ENCODE data around the gene SYTL3. TPM values are rescaled to one million over a fixed set of nuclear protein-coding genes. Genes with fewer than 3 reads are reported as not detected.

SYTL3 gene
- total and polyA plus RNA-seq, 2 donors from 2014 or later: 3.1 to 16.0 TPM

- Histone ChIP-seq H3K27me3 (ENCODE audit: control insufficient read depth, insufficient read depth, low read length) (no peaks in the 10 kb centered on the region), H3K9me3 (ENCODE audit: control insufficient read depth in 2 of 3, insufficient read depth in 1 of 3, low read length in 3 of 3) (no peaks in the 10 kb centered on the region), H3K4me3 (ENCODE audit: low read length in 3 of 3) (no peak overlapping the region), H3K4me1 (ENCODE audit: control insufficient read depth in 2 of 3, insufficient read depth in 2 of 3, low read depth in 1 of 3, low read length in 3 of 3) (peaks cover 0 to 6% (median 0%) of the 10 kb centered on the region in 3 donors), H3K36me3 (ENCODE audit: control insufficient read depth in 2 of 3, insufficient read depth in 3 of 3, low read length in 3 of 3) (no peaks in the 10 kb centered on the region), H3K27ac (ENCODE audit: low read depth in 2 of 2, low read length in 2 of 2) (no peak overlapping the region), H3K9ac (ENCODE audit: low read length in 3 of 3) (no peak overlapping the region)
- DNase-seq (no peak), FAIRE-seq (no peak)
- intact Hi-C loops (cut with DNase I): no loop called here
- TF ChIP-seq CTCF (IDR thresholded peaks at IDR 0.05; ENCODE audit: borderline replicate concordance, extremely low read depth, insufficient read depth): no peak
Observed at GRCh38 chr6:158680015-158680414, 30.2 kb downstream of the SYTL3 start.

- Histone ChIP-seq H3K27me3 (ENCODE audit: control insufficient read depth, insufficient read depth, low read length) (no peaks in the 10 kb centered on the region), H3K9ac (ENCODE audit: low read length in 3 of 3) (no peak overlapping the region), H3K4me3 (ENCODE audit: low read length in 3 of 3) (no peak overlapping the region), H3K36me3 (ENCODE audit: control insufficient read depth in 2 of 3, insufficient read depth in 3 of 3, low read length in 3 of 3) (no peaks in the 10 kb centered on the region), H3K4me1 (ENCODE audit: control insufficient read depth in 2 of 3, insufficient read depth in 2 of 3, low read depth in 1 of 3, low read length in 3 of 3) (peaks cover 0 to 6% (median 0%) of the 10 kb centered on the region in 3 donors), H3K9me3 (ENCODE audit: control insufficient read depth in 2 of 3, insufficient read depth in 1 of 3, low read length in 3 of 3) (no peaks in the 10 kb centered on the region), H3K27ac (ENCODE audit: low read depth in 2 of 2, low read length in 2 of 2) (no peak overlapping the region)
- DNase-seq (no peak), FAIRE-seq (no peak)
- TF ChIP-seq CTCF (IDR thresholded peaks at IDR 0.05; ENCODE audit: borderline replicate concordance, extremely low read depth, insufficient read depth): no peak
- intact Hi-C loops (cut with DNase I): no loop called here
Observed at GRCh38 chr6:158680481-158680880, 30.6 kb downstream of the SYTL3 start.

- Histone ChIP-seq H3K4me3 (ENCODE audit: low read length in 3 of 3) (no peak overlapping the region), H3K9me3 (ENCODE audit: control insufficient read depth in 2 of 3, insufficient read depth in 1 of 3, low read length in 3 of 3) (no peaks in the 10 kb centered on the region), H3K4me1 (ENCODE audit: control insufficient read depth in 2 of 3, insufficient read depth in 2 of 3, low read depth in 1 of 3, low read length in 3 of 3) (peaks cover 0 to 6% (median 0%) of the 10 kb centered on the region in 3 donors), H3K36me3 (ENCODE audit: control insufficient read depth in 2 of 3, insufficient read depth in 3 of 3, low read length in 3 of 3) (no peaks in the 10 kb centered on the region), H3K27me3 (ENCODE audit: control insufficient read depth, insufficient read depth, low read length) (no peaks in the 10 kb centered on the region), H3K27ac (ENCODE audit: low read depth in 2 of 2, low read length in 2 of 2) (no peak overlapping the region), H3K9ac (ENCODE audit: low read length in 3 of 3) (no peak overlapping the region)
- FAIRE-seq: no peak
- DNase-seq: no peak
- TF ChIP-seq CTCF (IDR thresholded peaks at IDR 0.05; ENCODE audit: borderline replicate concordance, extremely low read depth, insufficient read depth): no peak
- intact Hi-C loops (cut with DNase I): no loop called here
Observed at GRCh38 chr6:158684311-158684710, 34.5 kb downstream of the SYTL3 start.

- no peaks in the 10 kb centered on the region for H3K36me3 ChIP-seq (ENCODE audit: control insufficient read depth in 2 of 3, insufficient read depth in 3 of 3, low read length in 3 of 3)
- FAIRE-seq: no peak
- no peak for DNase-seq
- no peak overlapping the region for H3K27ac ChIP-seq (ENCODE audit: low read depth in 2 of 2, low read length in 2 of 2)
- H3K4me3 ChIP-seq (ENCODE audit: low read length in 3 of 3): no peak overlapping the region
- no peak for TF ChIP-seq CTCF (IDR thresholded peaks at IDR 0.05; ENCODE audit: borderline replicate concordance, extremely low read depth, insufficient read depth)
- no peak overlapping the region for H3K9ac ChIP-seq (ENCODE audit: low read length in 3 of 3)
- no peaks in the 10 kb centered on the region for H3K9me3 ChIP-seq (ENCODE audit: control insufficient read depth in 2 of 3, insufficient read depth in 1 of 3, low read length in 3 of 3)
- no peaks in the 10 kb centered on the region for H3K27me3 ChIP-seq (ENCODE audit: control insufficient read depth, insufficient read depth, low read length)
- intact Hi-C loops (cut with DNase I): no loop called here
- H3K4me1 ChIP-seq (ENCODE audit: control insufficient read depth in 2 of 3, insufficient read depth in 2 of 3, low read depth in 1 of 3, low read length in 3 of 3): peaks cover 0 to 6% (median 0%) of the 10 kb centered on the region in 3 donors
Observed at GRCh38 chr6:158684745-158685324, 35.0 kb downstream of the SYTL3 start.
